Esophagus squamous epithelium (tissue), 5 donors: ENCODE results near the gene PDCD2. TPM values are rescaled to one million over a fixed set of nuclear protein-coding genes. Genes with fewer than 3 reads are reported as not detected.

Experiments used
- DNase-seq: peaks from one replicate; lab custom pipeline; 2025; lab: John Stamatoyannopoulos, UW
- H3K27ac ChIP-seq, 4 donors: fragments of 200-600 bp; sonication (generic); one replicate each; pipeline ENCODE4 v1.5.1; 2016 to 2019; ENCODE audit warnings: mild to moderate bottlenecking in 1 of 4
- H3K27me3 ChIP-seq, 4 donors: fragments of 200-600 bp; sonication (generic); 1 replicate in 3 of 4; 2 replicates in 1 of 4; pipeline versions ENCODE4 v1.5.1 to v1.6.0; 2017 to 2021; ENCODE audit warnings: antibody characterized with exemption in 1 of 4
- H3K36me3 ChIP-seq, 3 donors: fragments of 200-600 bp; sonication (generic); one replicate each; pipeline ENCODE4 v1.5.1; 2016 to 2019
- H3K4me1 ChIP-seq, 3 donors: fragments of 200-600 bp; sonication (generic); one replicate each; pipeline ENCODE4 v1.5.1; 2017 to 2019
- H3K4me3 ChIP-seq, 4 donors: fragments of 200-600 bp; sonication (generic); 1 replicate in 3 of 4; 2 replicates in 1 of 4; pipeline ENCODE4 v1.5.1; 2016 to 2019; ENCODE audit warnings: mild to moderate bottlenecking in 2 of 4, moderate library complexity in 1 of 4
- H3K9me3 ChIP-seq, 3 donors: fragments of 200-600 bp; sonication (generic); one replicate each; pipeline ENCODE4 v1.5.1; 2016 to 2019
- POLR2A ChIP-seq, 4 donors: fragments of 450-650 bp; IDR thresholded peaks; one replicate each; pipeline ENCODE4 v1.6.1; 2017; ENCODE audit warnings: antibody characterized with exemption in 4 of 4, mild to moderate bottlenecking in 4 of 4, moderate library complexity in 3 of 4
- WGBS, 2 donors: methylation state at CpG; one replicate each; pipeline ENCODE4 v1.1.5; 2018; 5-methylcytosine and 5-hydroxymethylcytosine counted together
- intact Hi-C: fragments of 100-400 bp; cut with DNase I; formaldehyde crosslinking; loops from one replicate; pipeline ENCODE4 v1.15.0; 2022
- total RNA-seq, 4 donors: library from RNA; depleted of rRNA; stranded (reverse); fragments of >200 nt; gene quantifications; one replicate each; pipeline ENCODE4 v1.1.0, GENCODE V29; 2016
- TF ChIP-seq, protein P1 (sequence below), 6 experiments: fragments of 450-650 bp in 4 of 6; fragments of 200-600 bp in 2 of 6; sonication (generic) in 2 of 6; IDR thresholded peaks; one replicate each; pipeline ENCODE4 v1.5.1; 2016 to 2019; ENCODE audit warnings: antibody characterized with exemption in 6 of 6, mild to moderate bottlenecking in 4 of 6, moderate library complexity in 4 of 6
- donor health status: DM: yes; HTN: yes; CAD: no.

Gene PDCD2
- total RNA-seq, 4 donors from 2014 or later = 41.0 to 71.3 (median 60.7) TPM

DNA sequence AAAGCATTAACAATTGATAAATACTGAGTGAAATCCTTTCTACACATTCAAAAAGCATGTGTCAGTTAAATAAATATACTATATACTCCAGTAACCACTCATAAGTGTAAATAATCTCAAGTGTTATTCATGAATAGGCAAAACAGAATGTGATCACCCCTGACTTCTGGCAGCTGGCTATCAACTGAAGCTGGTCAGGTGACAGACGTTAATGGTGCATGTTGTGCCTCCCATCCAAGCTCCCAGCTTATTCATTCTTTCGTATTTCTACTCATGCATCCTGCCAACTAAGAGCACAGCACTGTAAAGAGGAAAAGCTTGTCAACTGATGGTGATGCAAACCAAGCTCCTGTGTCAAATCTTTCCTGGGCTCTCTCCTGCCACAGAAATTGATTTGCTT lies 39.0 kb downstream of the PDCD2 start:
- 10 to 33% methylated on average over 2 of the region's 2 CpGs for WGBS, 2 donors

GRCh38 chr6:170542031-170542719 lies 42.3 kb downstream of the PDCD2 start:
- Histone ChIP-seq H3K36me3 (peaks cover 25 to 100% (median 34%) of the 10 kb centered on the region in 3 donors), H3K27me3 (no peaks in the 10 kb centered on the region), H3K4me1 (no peaks in the 10 kb centered on the region), H3K27ac (no peak overlapping the region), H3K9me3 (no peaks in the 10 kb centered on the region), H3K4me3 (no peak overlapping the region)
- no peak for DNase-seq
- no peak for TF ChIP-seq POLR2A (IDR thresholded peaks at IDR 0.05)
- TF ChIP-seq, protein P1, sequence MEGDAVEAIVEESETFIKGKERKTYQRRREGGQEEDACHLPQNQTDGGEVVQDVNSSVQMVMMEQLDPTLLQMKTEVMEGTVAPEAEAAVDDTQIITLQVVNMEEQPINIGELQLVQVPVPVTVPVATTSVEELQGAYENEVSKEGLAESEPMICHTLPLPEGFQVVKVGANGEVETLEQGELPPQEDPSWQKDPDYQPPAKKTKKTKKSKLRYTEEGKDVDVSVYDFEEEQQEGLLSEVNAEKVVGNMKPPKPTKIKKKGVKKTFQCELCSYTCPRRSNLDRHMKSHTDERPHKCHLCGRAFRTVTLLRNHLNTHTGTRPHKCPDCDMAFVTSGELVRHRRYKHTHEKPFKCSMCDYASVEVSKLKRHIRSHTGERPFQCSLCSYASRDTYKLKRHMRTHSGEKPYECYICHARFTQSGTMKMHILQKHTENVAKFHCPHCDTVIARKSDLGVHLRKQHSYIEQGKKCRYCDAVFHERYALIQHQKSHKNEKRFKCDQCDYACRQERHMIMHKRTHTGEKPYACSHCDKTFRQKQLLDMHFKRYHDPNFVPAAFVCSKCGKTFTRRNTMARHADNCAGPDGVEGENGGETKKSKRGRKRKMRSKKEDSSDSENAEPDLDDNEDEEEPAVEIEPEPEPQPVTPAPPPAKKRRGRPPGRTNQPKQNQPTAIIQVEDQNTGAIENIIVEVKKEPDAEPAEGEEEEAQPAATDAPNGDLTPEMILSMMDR (IDR thresholded peaks at IDR 0.05) = no peak
- intact Hi-C loops = no loop called here
- 84 to 93% methylated on average over 10 of the region's 10 CpGs for WGBS, 2 donors

More for the DNA sequence above, 39.0 kb downstream of the PDCD2 start:
- no peak overlapping the region for H3K27ac ChIP-seq
- DNase-seq = no peak
- H3K4me3 ChIP-seq = no peak overlapping the region
- no peaks in the 10 kb centered on the region for H3K27me3 ChIP-seq
- peaks cover 0 to 24% (median 12%) of the 10 kb centered on the region in 3 donors for H3K4me1 ChIP-seq
- intact Hi-C loops = no loop called here
- no peaks in the 10 kb centered on the region for H3K9me3 ChIP-seq
- H3K36me3 ChIP-seq = peaks cover 8 to 100% (median 25%) of the 10 kb centered on the region in 3 donors
- no peak for TF ChIP-seq POLR2A (IDR thresholded peaks at IDR 0.05)
- TF ChIP-seq, protein P1 (IDR thresholded peaks at IDR 0.05) = no peak

GRCh38 chr6:170537329-170537728 lies 47.1 kb downstream of the PDCD2 start:
- no peak overlapping the region for H3K27ac ChIP-seq
- no peak overlapping the region for H3K4me3 ChIP-seq
- H3K27me3 ChIP-seq = no peaks in the 10 kb centered on the region
- intact Hi-C loops = no loop called here
- no peaks in the 10 kb centered on the region for H3K4me1 ChIP-seq
- TF ChIP-seq, protein P1 (IDR thresholded peaks at IDR 0.05) = no peak
- TF ChIP-seq POLR2A (IDR thresholded peaks at IDR 0.05) = no peak
- H3K36me3 ChIP-seq = peaks cover 28 to 100% (median 46%) of the 10 kb centered on the region in 3 donors
- 70 to 80% methylated on average over 3 to 4 of the region's 4 CpGs for WGBS, 2 donors
- no peak for DNase-seq
- H3K9me3 ChIP-seq = no peaks in the 10 kb centered on the region

- H3K4me1 ChIP-seq = no peaks in the 10 kb centered on the region
- H3K4me3 ChIP-seq = no peak overlapping the region
- H3K9me3 ChIP-seq = no peaks in the 10 kb centered on the region
- TF ChIP-seq POLR2A (IDR thresholded peaks at IDR 0.05) = no peak
- TF ChIP-seq, protein P1 (IDR thresholded peaks at IDR 0.05) = no peak
- H3K36me3 ChIP-seq = peaks cover 28 to 99% (median 43%) of the 10 kb centered on the region in 3 donors
- 73 to 80% methylated on average over 5 of the region's 5 CpGs for WGBS, 2 donors
- no peak overlapping the region for H3K27ac ChIP-seq
- intact Hi-C loops = no loop called here
- H3K27me3 ChIP-seq = no peaks in the 10 kb centered on the region
- DNase-seq = no peak
Observed at GRCh38 chr6:170536671-170537070, 47.8 kb downstream of the PDCD2 start.

- Histone ChIP-seq H3K9me3 (no peaks in the 10 kb centered on the region), H3K27ac (no peak overlapping the region), H3K36me3 (peaks cover 28 to 85% (median 43%) of the 10 kb centered on the region in 3 donors), H3K4me3 (no peak overlapping the region), H3K27me3 (no peaks in the 10 kb centered on the region), H3K4me1 (no peaks in the 10 kb centered on the region)
- intact Hi-C loops = no loop called here
- no peak for DNase-seq
- 96 to 98% methylated on average over 5 of the region's 5 CpGs for WGBS, 2 donors
- no peak for TF ChIP-seq POLR2A (IDR thresholded peaks at IDR 0.05)
- TF ChIP-seq, protein P1 (IDR thresholded peaks at IDR 0.05) = no peak
Observed at GRCh38 chr6:170535004-170535403, 49.4 kb downstream of the PDCD2 start.
